ENCODE measurements around the gene NKD1. TPM values are rescaled to one million over a fixed set of nuclear protein-coding genes. Genes with fewer than 3 reads are reported as not detected.

Gene NKD1
- total RNA-seq, 2 experiments from 2014 or later = 0.81 to 1.3 TPM

GRCh38 chr16:50607970-50608557 is 59.9 kb downstream of the NKD1 start:
- peaks cover 16% of the 10 kb centered on the region for H3K4me1 Mint-ChIP-seq
- peak overlapping the region; percentile 27 for H3K27ac Mint-ChIP-seq
- H3K9me3 Mint-ChIP-seq = no peaks in the 10 kb centered on the region
- H3K4me3 Mint-ChIP-seq = no peak overlapping the region
- H3K36me3 Mint-ChIP-seq (ENCODE audit: low read depth) = no peaks in the 10 kb centered on the region
- CTCF ChIA-PET = interaction anchor here (1.2 to 1.9 kb wide), 2 partner anchors 17 to 198 kb away, joined by 3 to 5 read pairs; no protein-coding TSS in a partner anchor
- DNase-seq = no peak
- POLR2A ChIA-PET = no interaction called here
- no peaks in the 10 kb centered on the region for H3K27me3 Mint-ChIP-seq

- no peak overlapping the region for H3K27ac Mint-ChIP-seq
- H3K4me3 Mint-ChIP-seq = no peak overlapping the region
- DNase-seq = no peak
- CTCF ChIA-PET = interaction anchor here (0.9 to 2.5 kb wide), 7 partner anchors 15 to 282 kb away, joined by 3 to 10 read pairs (median 5); no protein-coding TSS in a partner anchor
- H3K36me3 Mint-ChIP-seq (ENCODE audit: low read depth) = no peaks in the 10 kb centered on the region
- H3K9me3 Mint-ChIP-seq = no peaks in the 10 kb centered on the region
- no peaks in the 10 kb centered on the region for H3K27me3 Mint-ChIP-seq
- POLR2A ChIA-PET = no interaction called here
- peaks cover 9% of the 10 kb centered on the region for H3K4me1 Mint-ChIP-seq
Measured at GRCh38 chr16:50609049-50609448, 60.9 kb downstream of the NKD1 start.

GRCh38 chr16:50609471-50609870 is 61.3 kb downstream of the NKD1 start:
- no peaks in the 10 kb centered on the region for H3K9me3 Mint-ChIP-seq
- H3K27me3 Mint-ChIP-seq = no peaks in the 10 kb centered on the region
- POLR2A ChIA-PET = no interaction called here
- DNase-seq = no peak
- H3K4me1 Mint-ChIP-seq = peaks cover 9% of the 10 kb centered on the region
- no peaks in the 10 kb centered on the region for H3K36me3 Mint-ChIP-seq (ENCODE audit: low read depth)
- CTCF ChIA-PET = interaction anchor here (0.9 to 2.5 kb wide), 6 partner anchors 16 to 282 kb away, joined by 3 to 10 read pairs (median 5); no protein-coding TSS in a partner anchor
- H3K27ac Mint-ChIP-seq = no peak overlapping the region
- H3K4me3 Mint-ChIP-seq = no peak overlapping the region

- H3K36me3 Mint-ChIP-seq (ENCODE audit: low read depth) = no peaks in the 10 kb centered on the region
- CTCF ChIA-PET = interaction anchor here (1.2 to 2.5 kb wide), 6 partner anchors 13 to 283 kb away, joined by 3 to 10 read pairs (median 5); no protein-coding TSS in a partner anchor
- no peaks in the 10 kb centered on the region for H3K27me3 Mint-ChIP-seq
- peaks cover 9% of the 10 kb centered on the region for H3K4me1 Mint-ChIP-seq
- DNase-seq = no peak
- no peaks in the 10 kb centered on the region for H3K9me3 Mint-ChIP-seq
- POLR2A ChIA-PET = no interaction called here
- no peak overlapping the region for H3K4me3 Mint-ChIP-seq
- no peak overlapping the region for H3K27ac Mint-ChIP-seq
Measured at GRCh38 chr16:50610331-50611262, 62.4 kb downstream of the NKD1 start.

GRCh38 chr16:50611332-50611934 is 63.2 kb downstream of the NKD1 start:
- CTCF ChIA-PET = interaction anchor here (1.3 to 2.5 kb wide), 3 partner anchors 14 to 284 kb away, joined by 3 to 10 read pairs (median 6); no protein-coding TSS in a partner anchor
- no peaks in the 10 kb centered on the region for H3K27me3 Mint-ChIP-seq
- POLR2A ChIA-PET = no interaction called here

GRCh38 chr16:50611995-50612848 is 64.0 kb downstream of the NKD1 start:
- Mint-ChIP-seq H3K36me3 (ENCODE audit: low read depth) (no peaks in the 10 kb centered on the region), H3K9me3 (no peaks in the 10 kb centered on the region), H3K27me3 (no peaks in the 10 kb centered on the region), H3K4me1 (peaks cover 13% of the 10 kb centered on the region), H3K27ac (peak overlapping the region; percentile 37), H3K4me3 (no peak overlapping the region)
- ChIA-PET POLR2A (no interaction called here), CTCF (interaction anchor here (2.4 kb wide), 1 partner anchor 11 kb away, joined by 12 read pairs; no protein-coding TSS in a partner anchor)
- DNase-seq = no peak

More at GRCh38 chr16:50611332-50611934, 63.2 kb downstream of the NKD1 start:
- Mint-ChIP-seq H3K4me1 (peaks cover 9% of the 10 kb centered on the region), H3K27ac (peak overlapping the region; percentile 37), H3K4me3 (no peak overlapping the region), H3K36me3 (ENCODE audit: low read depth) (no peaks in the 10 kb centered on the region), H3K9me3 (no peaks in the 10 kb centered on the region)
- no peak for DNase-seq

GRCh38 chr16:50612849-50613198 is 64.6 kb downstream of the NKD1 start:
- no peaks in the 10 kb centered on the region for H3K36me3 Mint-ChIP-seq (ENCODE audit: low read depth)

GRCh38 chr16:50613281-50613963 is 65.2 kb downstream of the NKD1 start:
- Mint-ChIP-seq H3K27ac (no peak overlapping the region), H3K36me3 (ENCODE audit: low read depth) (no peaks in the 10 kb centered on the region), H3K9me3 (no peaks in the 10 kb centered on the region), H3K27me3 (no peaks in the 10 kb centered on the region), H3K4me3 (no peak overlapping the region), H3K4me1 (peaks cover 19% of the 10 kb centered on the region)
- no peak for DNase-seq
- ChIA-PET CTCF (interaction anchor here (0.8 to 2.4 kb wide), 5 partner anchors 9 to 193 kb away, joined by 3 to 12 read pairs (median 3); no protein-coding TSS in a partner anchor), POLR2A (no interaction called here)

More at GRCh38 chr16:50612849-50613198, 64.6 kb downstream of the NKD1 start:
- H3K27ac Mint-ChIP-seq = no peak overlapping the region
- no peaks in the 10 kb centered on the region for H3K9me3 Mint-ChIP-seq
- POLR2A ChIA-PET = no interaction called here
- DNase-seq = no peak
- no peak overlapping the region for H3K4me3 Mint-ChIP-seq
- H3K4me1 Mint-ChIP-seq = peaks cover 19% of the 10 kb centered on the region
- no peaks in the 10 kb centered on the region for H3K27me3 Mint-ChIP-seq
- CTCF ChIA-PET = interaction anchor here (2.4 kb wide), 1 partner anchor 10 kb away, joined by 12 read pairs; no protein-coding TSS in a partner anchor

GRCh38 chr16:50613964-50614474 is 65.8 kb downstream of the NKD1 start:
- Mint-ChIP-seq H3K9me3 (no peaks in the 10 kb centered on the region), H3K36me3 (ENCODE audit: low read depth) (no peaks in the 10 kb centered on the region), H3K4me3 (no peak overlapping the region), H3K27ac (no peak overlapping the region), H3K4me1 (peaks cover 19% of the 10 kb centered on the region), H3K27me3 (no peaks in the 10 kb centered on the region)
- DNase-seq = no peak
- POLR2A ChIA-PET = no interaction called here
- CTCF ChIA-PET = interaction anchor here (0.8 to 2.4 kb wide), 5 partner anchors 9 to 193 kb away, joined by 3 to 12 read pairs (median 3); no protein-coding TSS in a partner anchor

GRCh38 chr16:50614955-50615724 is 66.9 kb downstream of the NKD1 start:
- Mint-ChIP-seq H3K4me1 (peaks cover 19% of the 10 kb centered on the region), H3K27me3 (no peaks in the 10 kb centered on the region), H3K4me3 (no peak overlapping the region), H3K9me3 (no peaks in the 10 kb centered on the region), H3K27ac (no peak overlapping the region), H3K36me3 (ENCODE audit: low read depth) (no peaks in the 10 kb centered on the region)
- ChIA-PET POLR2A (no interaction called here), CTCF (interaction anchor here (1.1 to 1.3 kb wide), 2 partner anchors 11 to 142 kb away, joined by 3 read pairs; no protein-coding TSS in a partner anchor)
- no peak for DNase-seq

- Mint-ChIP-seq H3K9me3 (no peaks in the 10 kb centered on the region), H3K27me3 (no peaks in the 10 kb centered on the region), H3K27ac (no peak overlapping the region), H3K36me3 (ENCODE audit: low read depth) (no peaks in the 10 kb centered on the region), H3K4me1 (peaks cover 15% of the 10 kb centered on the region), H3K4me3 (no peak overlapping the region)
- ChIA-PET CTCF (no interaction called here), POLR2A (no interaction called here)
- no peak for DNase-seq
Measured at GRCh38 chr16:50615891-50616290, 67.7 kb downstream of the NKD1 start.

Data from activated CD4-positive, alpha-beta T cell treated with anti-CD3 and anti-CD28 coated beads, Interleukin-2, amount 10 ng/mL, durations not matched to agents 7 days and 5 days (primary cell).